ENCODE results near the gene PICALM.
"Not testable (repeated sequence)": the region's sequence is repeated elsewhere in the genome, so short reads cannot be mapped to it uniquely, and the experiment has no call there.

PICALM gene

DNA sequence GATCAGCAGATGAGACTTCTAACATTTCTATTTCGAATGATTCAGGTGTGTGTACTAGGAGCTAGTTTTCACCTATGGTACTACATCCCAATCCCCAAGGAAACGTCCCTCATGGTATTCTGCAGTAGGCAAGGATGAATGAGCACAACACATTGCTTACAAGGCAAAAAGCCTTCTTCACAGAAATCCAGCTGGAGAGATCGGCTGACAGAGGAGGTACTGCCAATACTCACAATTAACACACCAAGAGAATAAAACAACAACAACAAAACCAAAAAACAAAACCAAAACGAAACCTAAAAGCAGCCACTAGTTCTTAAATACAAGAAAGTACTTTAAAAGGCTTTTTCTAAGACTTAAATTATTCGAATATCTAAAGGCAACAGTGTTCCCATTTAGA is 101.4 kb downstream of the PICALM start:
- no peak for DNase-seq

DNA sequence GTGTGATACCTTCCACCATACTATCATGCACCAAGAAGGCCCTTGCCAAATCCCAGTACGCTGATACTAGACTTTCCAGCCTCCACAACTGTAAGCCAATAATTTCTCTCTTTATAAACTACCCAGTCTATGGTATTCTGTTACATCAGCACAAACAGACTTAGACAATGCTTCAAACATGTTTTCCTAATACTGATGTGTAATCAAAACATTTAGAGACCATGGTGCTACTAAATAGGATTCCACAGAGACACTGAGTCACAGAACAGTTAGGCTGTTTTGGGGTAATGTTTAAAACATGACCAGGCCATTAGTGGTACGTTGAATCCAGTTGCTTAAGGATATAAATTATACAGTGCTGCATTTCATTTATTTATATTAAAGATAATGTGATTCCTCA is 103.7 kb downstream of the PICALM start:
- DNase-seq: no peak

DNA sequence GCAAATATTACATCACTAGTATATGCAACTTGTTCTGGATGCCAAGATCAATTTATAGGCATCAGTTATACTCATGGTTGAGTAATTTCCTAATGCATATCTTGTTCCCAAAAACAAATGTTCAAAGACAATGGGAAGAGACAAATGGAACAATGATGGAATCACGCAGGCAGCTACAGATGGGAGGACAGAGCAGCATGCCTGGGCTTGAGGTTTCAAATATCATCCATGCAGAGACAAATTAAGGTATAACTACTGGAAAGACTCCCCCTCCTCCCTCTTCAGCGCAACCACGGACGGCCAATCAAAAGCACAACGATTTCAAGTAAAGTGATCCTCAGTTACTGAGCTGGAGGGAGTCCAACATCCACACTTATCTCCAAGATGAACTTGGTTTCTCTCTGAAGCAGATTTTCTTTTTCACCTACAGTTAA is 106.9 kb downstream of the PICALM start:
- DNase-seq: no peak

DNA sequence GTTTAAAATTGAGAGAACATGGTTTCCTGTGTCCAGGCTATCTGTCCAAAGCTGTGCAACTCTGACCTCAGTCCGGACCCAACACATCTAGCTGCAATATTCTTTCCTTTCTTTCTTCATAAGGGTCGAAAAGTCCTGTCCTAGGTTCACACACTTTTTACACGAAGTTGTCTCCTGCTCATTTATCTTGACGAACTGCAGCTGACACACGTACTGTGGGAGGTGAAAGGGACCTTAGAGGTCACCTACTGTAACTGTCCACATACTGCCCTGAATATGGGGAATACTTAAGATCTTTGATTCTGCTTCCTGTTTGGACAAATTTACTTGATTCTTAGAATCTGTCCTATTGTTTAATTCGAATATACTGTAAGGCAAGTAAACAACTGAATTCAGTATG is 107.8 kb downstream of the PICALM start:
- DNase-seq: no peak

DNA sequence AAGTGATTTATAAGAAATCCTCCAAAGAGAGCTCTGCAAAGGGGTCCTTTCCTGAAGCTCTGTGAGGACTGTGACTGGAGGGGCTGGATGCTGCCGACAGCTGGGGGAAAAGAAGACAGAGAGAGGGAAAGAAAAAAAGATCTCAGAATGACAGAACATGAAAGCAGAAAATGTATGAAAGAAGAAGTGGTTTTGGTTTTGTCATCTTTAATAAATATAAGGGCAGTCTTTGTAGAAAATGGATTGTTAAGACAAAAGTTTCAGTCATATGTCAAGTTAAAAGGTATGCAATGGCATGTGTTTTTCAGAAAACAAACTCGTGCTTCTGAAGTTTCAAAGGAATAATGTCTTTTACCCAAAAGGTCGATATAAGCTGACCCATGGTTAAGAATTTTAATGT is 108.2 kb downstream of the PICALM start:
- no peak for DNase-seq

DNA sequence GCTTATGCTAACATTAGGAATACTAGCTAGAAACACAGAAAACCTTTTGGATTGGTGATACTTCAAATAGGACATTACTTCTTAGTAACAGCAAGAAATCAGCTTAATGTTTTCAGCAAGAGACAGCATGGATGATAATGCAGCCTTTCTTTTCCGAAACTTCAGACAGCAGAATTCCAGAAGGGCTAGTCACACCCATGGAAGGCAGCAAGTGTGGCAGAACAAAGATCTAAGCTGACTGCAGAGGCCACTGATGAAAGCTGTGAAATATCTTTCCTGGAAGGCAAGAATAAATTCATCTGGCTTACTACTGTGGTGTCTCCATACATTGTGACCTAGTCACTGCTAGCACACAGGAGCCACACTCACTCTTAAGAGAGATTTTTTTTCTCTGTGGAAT is 113.4 kb downstream of the PICALM start:
- no peak for DNase-seq

GRCh38 chr11:85953491-85954143 is 115.3 kb downstream of the PICALM start:
- DNase-seq: no peak

DNA sequence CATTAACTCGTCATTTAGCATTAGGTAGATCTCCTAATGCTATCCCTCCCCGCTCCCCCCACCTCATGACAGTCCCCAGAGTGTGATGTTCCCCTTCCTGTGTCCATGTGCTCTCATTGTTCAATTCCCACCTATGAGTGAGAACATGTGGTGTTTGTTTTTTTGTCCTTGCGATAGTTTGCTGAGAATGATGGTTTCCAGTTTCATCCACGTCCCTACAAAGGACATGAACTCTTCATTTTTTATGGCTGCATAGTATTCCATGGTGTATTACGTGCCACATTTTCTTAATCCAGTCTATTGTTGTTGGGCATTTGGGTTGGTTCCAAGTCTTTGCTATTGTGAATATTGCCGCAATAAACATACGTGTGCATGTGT is 116.8 kb downstream of the PICALM start:
- DNase-seq: not testable (repeated sequence)

GRCh38 chr11:85951428-85952107 is 117.3 kb downstream of the PICALM start:
- DNase-seq: no peak

GRCh38 chr11:85951049-85951405 is 117.9 kb downstream of the PICALM start:
- DNase-seq: no peak

GRCh38 chr11:85950317-85951048 is 118.4 kb downstream of the PICALM start:
- no peak for DNase-seq

GRCh38 chr11:85949798-85950197 is 119.1 kb downstream of the PICALM start:
- DNase-seq: no peak

DNA sequence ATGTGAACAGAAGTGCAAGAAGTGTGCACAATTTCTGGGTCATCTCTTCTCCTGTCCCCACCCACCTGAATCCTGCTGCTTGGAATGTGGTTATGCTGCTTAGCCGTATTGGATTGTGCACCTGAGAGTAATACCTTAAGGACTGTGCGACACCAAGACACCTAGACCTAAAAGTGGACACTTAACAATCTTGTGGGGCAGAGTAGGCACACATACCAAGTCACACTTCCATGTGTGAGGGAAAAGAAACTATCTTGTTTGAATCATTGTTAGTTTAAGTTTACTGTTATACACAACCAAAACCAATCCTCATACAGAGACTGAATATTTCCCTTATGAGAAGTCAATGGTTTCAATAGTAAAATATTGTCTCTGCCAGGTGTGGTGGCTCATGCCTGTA is 120.0 kb downstream of the PICALM start:
- no peak for DNase-seq

- peak in 1 of 2 donors; percentile 6 for DNase-seq
Observed at GRCh38 chr11:85947431-85948272, 121.2 kb downstream of the PICALM start.

DNA sequence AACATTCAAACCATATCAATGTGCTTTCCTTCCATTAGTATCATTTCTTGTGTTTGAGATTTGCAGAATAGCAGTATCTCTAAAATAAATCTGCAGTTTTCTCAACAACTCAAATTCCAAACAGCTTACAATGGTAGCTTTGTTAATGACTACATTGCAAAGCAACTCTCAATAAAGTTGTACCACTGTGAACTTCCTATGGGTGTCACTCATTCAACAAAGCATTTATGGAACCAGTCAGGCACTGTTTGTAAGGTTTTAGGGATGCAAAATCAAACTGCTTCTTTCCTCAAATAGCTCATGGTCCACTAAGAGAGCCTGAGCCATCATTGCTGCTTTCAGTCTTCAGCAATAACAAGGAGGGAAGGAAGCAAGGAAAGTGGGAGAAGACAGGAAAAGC is 122.7 kb downstream of the PICALM start:
- no peak for DNase-seq

DNA sequence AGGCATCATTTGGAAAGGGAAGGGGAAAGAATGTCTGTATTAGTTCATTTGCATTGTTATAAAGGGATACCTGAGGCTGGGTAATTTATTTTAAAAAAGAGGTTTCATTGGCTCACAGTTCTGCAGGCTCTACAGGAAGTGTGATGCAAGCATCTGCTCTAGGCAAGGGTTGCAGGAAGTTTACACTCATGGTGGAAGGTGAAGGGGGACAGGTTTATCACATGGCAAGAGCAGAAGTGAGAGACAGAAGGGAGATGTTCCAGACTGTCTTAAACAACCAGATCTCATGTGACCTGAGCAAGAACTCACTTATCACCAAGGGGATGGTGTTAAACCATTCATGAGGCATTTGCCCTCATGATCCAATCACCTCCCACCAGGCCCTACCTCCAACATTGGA is 123.1 kb downstream of the PICALM start:
- no peak for DNase-seq

- DNase-seq: no peak
Observed at GRCh38 chr11:85945296-85945695, 123.6 kb downstream of the PICALM start.

DNA sequence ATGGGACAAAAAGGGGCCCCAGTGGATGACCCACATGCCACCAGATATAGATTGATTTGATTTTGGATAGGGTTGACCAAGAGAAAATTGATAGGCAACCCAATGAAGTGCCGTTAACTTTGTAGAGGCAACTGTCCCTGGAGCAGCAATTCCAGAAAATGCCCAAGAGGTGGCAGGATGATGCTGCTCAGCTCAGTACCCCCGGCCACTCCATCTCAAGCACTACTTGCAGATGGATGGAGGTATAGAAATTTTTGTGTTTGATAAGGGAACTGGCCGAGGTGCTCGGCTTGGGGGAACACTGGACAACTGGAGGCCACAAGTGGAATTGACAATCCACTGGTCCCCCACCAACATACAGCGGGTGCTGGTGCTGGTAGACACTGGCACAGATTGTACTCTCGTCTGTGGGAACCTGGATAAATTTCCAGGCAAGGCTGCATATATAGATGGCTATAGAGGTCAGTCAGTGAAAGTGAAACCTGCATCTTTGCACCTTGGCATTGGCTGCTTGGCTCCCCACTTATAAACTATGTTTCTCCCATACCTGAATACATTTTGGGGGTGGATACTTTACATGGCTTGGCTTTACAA is 127.4 kb downstream of the PICALM start:
- peak in 1 of 2 donors; percentile 49 for DNase-seq

DNA sequence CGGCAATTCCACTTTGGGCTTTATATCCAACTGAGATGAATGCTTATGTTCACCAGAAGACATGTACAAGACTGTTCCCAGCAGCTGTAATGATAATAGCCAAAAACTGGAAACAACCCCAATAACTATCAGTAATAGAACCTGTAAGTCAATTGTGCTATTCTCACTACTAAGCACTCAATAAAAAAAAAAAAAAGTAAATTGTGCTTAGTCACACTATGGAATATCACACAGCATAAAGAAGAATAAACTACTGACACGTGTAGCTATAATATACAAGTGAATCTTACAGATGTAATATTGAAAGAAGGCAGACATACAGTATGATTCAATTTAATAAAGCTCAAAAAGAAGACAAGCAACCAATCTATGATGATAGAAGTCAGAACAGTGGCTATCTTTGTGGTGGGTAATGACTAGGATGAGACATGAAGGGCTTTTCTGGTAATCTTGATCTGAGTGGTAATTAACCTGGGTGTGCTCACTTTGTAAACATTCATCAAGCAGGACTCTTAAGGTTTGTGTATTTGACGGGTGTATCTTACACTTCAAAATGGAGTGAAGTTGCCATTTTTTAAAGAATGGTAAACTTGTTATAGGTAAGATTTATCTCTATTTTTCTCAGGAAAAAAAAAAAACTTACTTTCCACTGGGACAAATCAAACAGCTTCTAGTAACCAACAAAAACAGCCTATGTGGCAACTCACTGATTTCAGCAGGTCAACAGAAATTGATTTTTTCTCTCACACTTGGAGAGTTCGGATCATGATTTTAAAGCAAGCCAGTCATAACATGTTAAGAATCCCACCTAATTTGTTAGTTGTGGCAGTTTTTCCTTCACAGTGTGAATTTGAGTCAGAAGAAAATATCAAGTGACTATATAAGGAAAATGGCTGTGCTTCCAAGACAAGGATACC is 129.5 kb downstream of the PICALM start:
- DNase-seq: no peak

DNA sequence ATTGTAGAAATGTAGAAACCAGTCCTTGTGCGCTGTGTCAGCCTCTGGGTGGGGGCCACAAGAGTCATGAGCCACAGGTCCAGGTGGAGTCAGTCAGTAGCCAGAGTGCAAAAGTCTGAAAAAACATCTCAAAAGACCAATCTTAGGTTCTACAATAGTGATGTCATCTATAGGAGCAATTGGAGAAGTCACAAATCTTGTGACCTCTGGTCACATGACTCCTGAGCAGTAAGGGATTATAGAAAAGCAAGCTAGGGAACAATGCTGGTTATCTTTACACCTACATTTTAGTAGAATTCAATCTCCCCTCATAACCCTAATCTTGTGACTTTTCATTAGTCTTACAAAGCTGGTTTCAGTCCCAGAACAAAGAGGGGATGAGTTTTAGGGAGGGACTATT is 131.0 kb downstream of the PICALM start:
- DNase-seq: no peak

GRCh38 chr11:85935751-85936150 is 133.1 kb downstream of the PICALM start:
- no peak for DNase-seq
